Gastrocnemius medialis (tissue), 4 donors: ENCODE measurements around the gene DNM3. TPM values are rescaled to one million over a fixed set of nuclear protein-coding genes. Genes with fewer than 3 reads are reported as not detected.

Source experiments
- ATAC-seq, 2 donors: fragments of 150-250 bp; one replicate each; pipeline ENCODE4 v1.9.1; 2016
- DNase-seq, 2 donors: peaks; one replicate each; pipeline ENCODE4 v3.0.0-alpha.2; 2019
- H3K27ac ChIP-seq, 4 donors: fragments of 200-600 bp; sonication (generic); 1 replicate in 1 of 4; 2 replicates in 3 of 4; pipeline ENCODE4 v1.5.1; 2016 to 2018; ENCODE audit warnings: mild to moderate bottlenecking in 2 of 4, moderate library complexity in 1 of 4
- H3K27me3 ChIP-seq, 3 donors: fragments of 200-600 bp; sonication (generic) in 2 of 3; 1 replicate in 1 of 3; 2 replicates in 2 of 3; pipeline versions ENCODE4 v1.5.1 to v1.6.0; 2016 to 2019; ENCODE audit warnings: mild to moderate bottlenecking in 1 of 3, moderate library complexity in 1 of 3
- H3K36me3 ChIP-seq, 2 donors: fragments of 200-600 bp; sonication (generic) in 1 of 2; one replicate each; pipeline ENCODE4 v1.5.1; 2017 to 2018
- H3K4me1 ChIP-seq, 2 donors: fragments of 200-600 bp; sonication (generic) in 1 of 2; one replicate each; pipeline ENCODE4 v1.5.1; 2016 to 2017; ENCODE audit warnings: mild to moderate bottlenecking in 2 of 2
- H3K4me3 ChIP-seq, 4 donors: fragments of 200-600 bp; sonication (generic) in 3 of 4; 1 replicate in 1 of 4; 2 replicates in 3 of 4; pipeline ENCODE4 v1.5.1; 2016 to 2019; ENCODE audit warnings: mild to moderate bottlenecking in 2 of 4
- H3K9me3 ChIP-seq, 3 donors: fragments of 200-600 bp; sonication (generic) in 2 of 3; 1 replicate in 1 of 3; 2 replicates in 2 of 3; pipeline ENCODE4 v1.5.1; 2016 to 2019
- CTCF ChIP-seq, 5 experiments: fragments of 450-650 bp in 3 of 5; fragments of 200-600 bp in 2 of 5; sonication (generic) in 2 of 5; IDR thresholded peaks in 4 of 5; conservative IDR thresholded peaks in 1 of 5; 1 replicate in 4 of 5; 2 replicates in 1 of 5; pipeline ENCODE4 v1.5.1; 2016 to 2019; ENCODE audit warnings: antibody characterized with exemption in 5 of 5, mild to moderate bottlenecking in 3 of 5, moderate library complexity in 3 of 5
- POLR2A ChIP-seq, 2 donors: fragments of 450-650 bp; IDR thresholded peaks; one replicate each; pipeline ENCODE4 v1.6.1; 2017; ENCODE audit warnings: antibody characterized with exemption in 2 of 2, mild to moderate bottlenecking in 2 of 2, moderate library complexity in 2 of 2
- in situ Hi-C, 4 donors: fragments of 200-750 bp; cut with MboI; loops; one replicate each; pipeline versions ENCODE4 v1.15.0 to v1.8.0; 2017; ENCODE audit warnings: low sequenced_read_pairs in 4 of 4
- intact Hi-C: fragments of 100-400 bp; cut with DNase I; formaldehyde crosslinking; loops from one replicate; pipeline ENCODE4 v1.15.1; 2023; ENCODE audit warnings: low total_unique reads
- total RNA-seq, 4 donors: library from RNA; depleted of rRNA; stranded (reverse); fragments of >200 nt; gene quantifications; one replicate each; pipeline versions ENCODE4 v1.1.0 to v1.2.3, GENCODE V29; 2016

The DNM3 gene
- total RNA-seq, 4 donors from 2014 or later, result 0.35 to 1.6 (median 1.1) TPM

DNA sequence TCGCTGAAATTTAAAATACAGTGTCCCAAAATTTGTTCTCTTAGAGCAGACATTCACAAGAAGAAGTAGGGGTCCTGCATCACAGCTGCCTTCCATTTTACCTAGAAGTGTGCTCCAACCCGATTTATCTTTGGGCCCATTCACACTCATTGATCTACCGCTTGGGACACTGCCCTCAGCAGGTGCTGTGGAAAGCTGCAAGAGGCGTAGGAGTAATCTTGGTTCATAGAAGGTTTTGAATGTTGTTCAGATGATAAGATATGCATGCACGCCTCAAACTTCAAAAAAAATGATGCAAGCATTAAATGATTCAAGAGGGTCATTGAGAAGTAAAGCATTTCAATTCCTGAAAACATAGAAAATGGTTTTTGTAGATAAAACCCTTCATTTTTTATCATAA lies 560.6 kb downstream of the DNM3 start:
- Histone ChIP-seq H3K36me3 (no peaks in the 10 kb centered on the region), H3K4me1 (peaks cover 4 to 13% of the 10 kb centered on the region in 2 donors), H3K27ac (no peak overlapping the region), H3K9me3 (no peaks in the 10 kb centered on the region), H3K4me3 (no peak overlapping the region), H3K27me3 (no peaks in the 10 kb centered on the region)
- in situ Hi-C loops, result loop anchor here in 2 of 4 donors (25.0 kb wide), 1 partner anchor 390 kb away; no protein-coding TSS in a partner anchor
- DNase-seq (no peak), ATAC-seq (no peak)
- intact Hi-C loops, result loop anchor here (10.0 kb wide), 1 partner anchor 397 kb away; no protein-coding TSS in a partner anchor
- no peak for TF ChIP-seq CTCF (IDR thresholded peaks at IDR 0.05 in 4 of 5, conservative IDR thresholded peaks at IDR 0.05 in 1 of 5)
- TF ChIP-seq POLR2A (IDR thresholded peaks at IDR 0.05), result no peak

DNA sequence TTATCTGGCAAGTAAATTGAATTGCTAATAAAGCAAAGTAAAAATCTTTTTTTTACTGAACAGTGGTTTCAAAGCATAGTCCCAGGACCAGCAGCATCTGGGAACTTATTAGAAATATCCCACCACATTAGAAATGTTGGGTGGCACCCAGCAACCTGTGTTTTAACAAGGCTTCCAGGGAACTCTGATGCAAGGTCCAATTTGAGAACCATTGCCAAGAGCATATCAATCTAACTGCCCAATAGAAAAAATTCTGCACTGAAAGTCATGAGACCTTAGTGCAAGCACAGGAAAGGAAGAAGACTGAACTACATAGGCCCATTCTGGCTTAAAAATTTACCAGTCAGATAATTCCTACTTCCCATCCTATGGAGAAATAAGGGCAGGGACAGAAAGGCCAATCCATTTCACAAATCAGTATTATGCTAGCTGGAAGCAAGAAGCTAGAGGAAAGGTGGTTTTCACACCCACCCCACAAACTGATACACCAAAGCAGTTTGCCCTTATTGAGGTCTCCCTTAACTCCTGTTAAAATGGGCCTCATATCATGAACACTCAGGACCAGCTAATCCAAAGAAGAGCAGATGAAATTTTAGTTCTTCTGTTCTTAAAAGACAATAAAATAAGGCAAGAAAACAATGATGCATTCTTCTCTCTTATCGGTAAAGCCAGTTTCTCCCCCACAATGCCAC lies 561.7 kb downstream of the DNM3 start:
- DNase-seq, result no peak
- ATAC-seq, result no peak
- Histone ChIP-seq H3K36me3 (no peaks in the 10 kb centered on the region), H3K27ac (no peak overlapping the region), H3K4me1 (peaks cover 4 to 12% of the 10 kb centered on the region in 2 donors), H3K9me3 (no peaks in the 10 kb centered on the region), H3K27me3 (no peaks in the 10 kb centered on the region), H3K4me3 (no peak overlapping the region)
- intact Hi-C loops (loop anchor here (10.0 kb wide), 1 partner anchor 398 kb away; no protein-coding TSS in a partner anchor), in situ Hi-C loops (loop anchor here in 2 of 4 donors (25.0 kb wide), 1 partner anchor 391 kb away; no protein-coding TSS in a partner anchor)
- no peak for TF ChIP-seq POLR2A (IDR thresholded peaks at IDR 0.05)
- TF ChIP-seq CTCF (IDR thresholded peaks at IDR 0.05 in 4 of 5, conservative IDR thresholded peaks at IDR 0.05 in 1 of 5), result no peak

GRCh38 chr1:172404121-172404520 lies 562.8 kb downstream of the DNM3 start:
- in situ Hi-C loops (loop anchor here in 2 of 4 donors (25.0 kb wide), 1 partner anchor 392 kb away; no protein-coding TSS in a partner anchor), intact Hi-C loops (loop anchor here (10.0 kb wide), 1 partner anchor 399 kb away; no protein-coding TSS in a partner anchor)
- no peak for ATAC-seq
- no peak for DNase-seq
- H3K4me3 ChIP-seq, result no peak overlapping the region
- TF ChIP-seq CTCF (IDR thresholded peaks at IDR 0.05 in 4 of 5, conservative IDR thresholded peaks at IDR 0.05 in 1 of 5) (no peak), POLR2A (IDR thresholded peaks at IDR 0.05) (no peak)
- peaks cover 1 to 4% of the 10 kb centered on the region in 2 donors for H3K4me1 ChIP-seq
- H3K36me3 ChIP-seq, result no peaks in the 10 kb centered on the region
- no peaks in the 10 kb centered on the region for H3K9me3 ChIP-seq
- H3K27me3 ChIP-seq, result no peaks in the 10 kb centered on the region
- H3K27ac ChIP-seq, result no peak overlapping the region

DNA sequence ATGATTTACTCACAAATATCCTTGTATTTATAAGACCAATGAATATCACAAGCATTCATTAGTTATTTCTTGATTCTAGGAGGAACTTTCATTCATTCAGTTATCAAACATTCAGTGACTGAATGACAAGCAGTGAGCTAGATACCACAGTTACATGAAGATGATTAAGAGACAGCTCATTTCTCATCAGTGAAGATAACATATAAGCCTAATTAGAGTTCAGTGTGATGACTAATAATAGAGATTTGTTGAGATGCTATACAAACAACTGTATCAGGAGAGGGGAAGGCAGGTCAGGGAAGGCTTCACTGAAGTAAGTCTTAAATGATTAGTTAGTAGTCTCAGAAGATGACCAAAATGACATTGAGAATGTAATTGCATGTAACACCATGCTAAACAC lies 564.6 kb downstream of the DNM3 start:
- TF ChIP-seq POLR2A (IDR thresholded peaks at IDR 0.05) (no peak), CTCF (IDR thresholded peaks at IDR 0.05 in 4 of 5, conservative IDR thresholded peaks at IDR 0.05 in 1 of 5) (no peak)
- Histone ChIP-seq H3K27me3 (no peaks in the 10 kb centered on the region), H3K4me1 (no peaks in the 10 kb centered on the region), H3K9me3 (no peaks in the 10 kb centered on the region), H3K27ac (no peak overlapping the region), H3K36me3 (no peaks in the 10 kb centered on the region), H3K4me3 (no peak overlapping the region)
- no peak for DNase-seq
- intact Hi-C loops (loop anchor here (10.0 kb wide), 1 partner anchor 401 kb away; no protein-coding TSS in a partner anchor), in situ Hi-C loops (loop anchor here in 2 of 4 donors (25.0 kb wide), 1 partner anchor 394 kb away; no protein-coding TSS in a partner anchor)
- no peak for ATAC-seq
